GM18498 (cell line): ENCODE results near the gene STK32C.

ENCODE experiments used
- ATAC-seq: cut with Tn5 transposase; IDR thresholded peaks from one replicate; pipeline ENCODE4 v1.9.1; 2021; ENCODE audit warnings: mild to moderate bottlenecking, moderate library complexity; ENCODE audit not compliant: unreplicated experiment

The STK32C gene

GRCh38 chr10:132174237-132174636 is 133.5 kb downstream of the STK32C start:
- no peak for ATAC-seq

GRCh38 chr10:132173185-132173584 is 134.6 kb downstream of the STK32C start:
- ATAC-seq, result no peak

- ATAC-seq, result no peak
These were observed 135.4 kb downstream of the STK32C start for GRCh38 chr10:132172091-132173066.

GRCh38 chr10:132170561-132171361 is 137.0 kb downstream of the STK32C start:
- ATAC-seq, result no peak

GRCh38 chr10:132169766-132170560 is 137.8 kb downstream of the STK32C start:
- no peak for ATAC-seq

GRCh38 chr10:132169031-132169765 is 138.6 kb downstream of the STK32C start:
- no peak for ATAC-seq

- ATAC-seq, result no peak
These were observed 139.1 kb downstream of the STK32C start for GRCh38 chr10:132168571-132169030.

- ATAC-seq, result no peak
These were observed 139.8 kb downstream of the STK32C start for GRCh38 chr10:132167976-132168375.

- no peak for ATAC-seq
These were observed 140.6 kb downstream of the STK32C start for GRCh38 chr10:132167041-132167674.

- no peak for ATAC-seq
These were observed 141.4 kb downstream of the STK32C start for GRCh38 chr10:132166216-132166950.

GRCh38 chr10:132165416-132165980 is 142.3 kb downstream of the STK32C start:
- no peak for ATAC-seq

- no peak for ATAC-seq
These were observed 142.9 kb downstream of the STK32C start for GRCh38 chr10:132164761-132165278.

GRCh38 chr10:132163826-132164515 is 143.8 kb downstream of the STK32C start:
- no peak for ATAC-seq

GRCh38 chr10:132163278-132163765 is 144.4 kb downstream of the STK32C start:
- ATAC-seq, result peak; percentile 54

- no peak for ATAC-seq
These were observed 145.0 kb downstream of the STK32C start for GRCh38 chr10:132162590-132163277.

- peak; percentile 43 for ATAC-seq
These were observed 145.7 kb downstream of the STK32C start for GRCh38 chr10:132162021-132162531.
